ENCODE data around the gene CHPF.

The CHPF gene

GRCh38 chr2:219533930-219534661, 9.5 kb downstream of the CHPF start:
- no peak for DNase-seq (ENCODE audit: extremely low read depth in 1 of 2, low read depth in 1 of 2)

- no peak for DNase-seq (ENCODE audit: extremely low read depth in 1 of 2, low read depth in 1 of 2)
Observed at GRCh38 chr2:219532378-219532649, 11.3 kb downstream of the CHPF start.

GRCh38 chr2:219531639-219532377, 11.8 kb downstream of the CHPF start:
- no peak for DNase-seq (ENCODE audit: extremely low read depth in 1 of 2, low read depth in 1 of 2)

GRCh38 chr2:219530048-219530963, 13.3 kb downstream of the CHPF start:
- DNase-seq (ENCODE audit: extremely low read depth in 1 of 2, low read depth in 1 of 2): peak; percentile 62 to 84

- no peak for DNase-seq (ENCODE audit: extremely low read depth in 1 of 2, low read depth in 1 of 2)
Observed at GRCh38 chr2:219527472-219527871, 16.1 kb downstream of the CHPF start.

- DNase-seq (ENCODE audit: extremely low read depth in 1 of 2, low read depth in 1 of 2): no peak
Observed at GRCh38 chr2:219527076-219527394, 16.6 kb downstream of the CHPF start.

GRCh38 chr2:219526320-219527075, 17.1 kb downstream of the CHPF start:
- DNase-seq (ENCODE audit: extremely low read depth in 1 of 2, low read depth in 1 of 2): no peak

GRCh38 chr2:219525533-219526232, 17.9 kb downstream of the CHPF start:
- DNase-seq (ENCODE audit: extremely low read depth in 1 of 2, low read depth in 1 of 2): no peak

- no peak for DNase-seq (ENCODE audit: extremely low read depth in 1 of 2, low read depth in 1 of 2)
Observed at GRCh38 chr2:219524817-219525216, 18.8 kb downstream of the CHPF start.

GRCh38 chr2:219523031-219523671, 20.5 kb downstream of the CHPF start:
- no peak for DNase-seq (ENCODE audit: extremely low read depth in 1 of 2, low read depth in 1 of 2)

GRCh38 chr2:219522111-219523030, 21.2 kb downstream of the CHPF start:
- DNase-seq (ENCODE audit: extremely low read depth in 1 of 2, low read depth in 1 of 2): no peak

GRCh38 chr2:219521066-219521880, 22.3 kb downstream of the CHPF start:
- DNase-seq (ENCODE audit: extremely low read depth in 1 of 2, low read depth in 1 of 2): no peak

GRCh38 chr2:219520079-219520478, 23.5 kb downstream of the CHPF start:
- no peak for DNase-seq (ENCODE audit: extremely low read depth in 1 of 2, low read depth in 1 of 2)

GRCh38 chr2:219519526-219519916, 24.1 kb downstream of the CHPF start:
- no peak for DNase-seq (ENCODE audit: extremely low read depth in 1 of 2, low read depth in 1 of 2)

- DNase-seq (ENCODE audit: extremely low read depth in 1 of 2, low read depth in 1 of 2): no peak
Observed at GRCh38 chr2:219517954-219518778, 25.4 kb downstream of the CHPF start.

GRCh38 chr2:219516888-219517287, 26.7 kb downstream of the CHPF start:
- no peak for DNase-seq (ENCODE audit: extremely low read depth in 1 of 2, low read depth in 1 of 2)
